MCF 10A (cell line): ENCODE data around the gene DENND2C. TPM values are rescaled to one million over a fixed set of nuclear protein-coding genes. Genes with fewer than 3 reads are reported as not detected.

Experiments
- BruUV-seq: library from RNA; stranded (reverse); fragments of 400-500 nt; replicated peaks from 2 replicates; lab custom pipeline; 2021; lab: Mats Ljungman, UMichigan
- CTCF ChIA-PET: fragments of 300-600 bp; sonication (Branson Sonifier 250); formaldehyde crosslinking; extraction: SDS; loops from one replicate; lab custom pipeline; 2021; ENCODE audit warnings: antibody characterized with exemption, inconsistent platforms; lab: Yijun Ruan, JAX
- POLR2A ChIA-PET: fragments of 300-600, 350-650 bp; sonication (Branson Sonifier 250); formaldehyde crosslinking; extraction: SDS; loops from one replicate; lab custom pipeline; 2020; ENCODE audit warnings: antibody characterized with exemption, inconsistent platforms; lab: Yijun Ruan, JAX
- DNase-seq: peaks from one replicate; pipeline ENCODE4 v3.0.0-alpha.2; 2018; ENCODE audit not compliant: unreplicated experiment
- H3K27ac Mint-ChIP-seq: one replicate; pipeline ENCODE4 v1.8.0; 2022; ENCODE audit warnings: mild to moderate bottlenecking, low read depth, mixed read lengths; ENCODE audit not compliant: unreplicated experiment
- H3K27me3 Mint-ChIP-seq: one replicate; pipeline ENCODE4 v1.8.0; 2022; ENCODE audit warnings: mixed read lengths; ENCODE audit not compliant: insufficient read depth, unreplicated experiment
- H3K36me3 Mint-ChIP-seq: one replicate; pipeline ENCODE4 v1.8.0; 2022; ENCODE audit warnings: mild to moderate bottlenecking, moderate library complexity, mixed read lengths; ENCODE audit not compliant: insufficient read depth, unreplicated experiment
- H3K4me1 Mint-ChIP-seq: one replicate; pipeline ENCODE4 v1.8.0; 2022; ENCODE audit warnings: mixed read lengths; ENCODE audit not compliant: insufficient read depth, unreplicated experiment
- H3K4me3 Mint-ChIP-seq: one replicate; pipeline ENCODE4 v1.8.0; 2022; ENCODE audit warnings: mild to moderate bottlenecking, moderate library complexity, mixed read lengths; ENCODE audit not compliant: unreplicated experiment
- H3K9me3 Mint-ChIP-seq: one replicate; pipeline ENCODE4 v1.8.0; 2022; ENCODE audit warnings: mixed read lengths; ENCODE audit not compliant: unreplicated experiment
- CTCF ChIP-seq: fragments of 200-600 bp; IDR thresholded peaks from one replicate; pipeline ENCODE4 v1.8.0; 2022; ENCODE audit warnings: antibody characterized with exemption, mild to moderate bottlenecking; ENCODE audit not compliant: unreplicated experiment
- intact Hi-C: fragments of 100-400 bp; cut with micrococcal nuclease; formaldehyde crosslinking; loops from 2 replicates; pipeline ENCODE4 v1.14.1; 2022
- total RNA-seq: library from RNA; stranded (reverse); gene quantifications from 2 replicates; pipeline ENCODE4 v1.2.3, GENCODE V29; 2022

Gene DENND2C
- total RNA-seq, 1 experiment from 2014 or later, result 5.8 TPM

- BruUV-seq, result no TSS peak
- Mint-ChIP-seq H3K27ac (no peak overlapping the region), H3K4me3 (no peak overlapping the region), H3K4me1 (no peaks in the 10 kb centered on the region), H3K9me3 (no peaks in the 10 kb centered on the region), H3K36me3 (peaks cover 18% of the 10 kb centered on the region), H3K27me3 (no peaks in the 10 kb centered on the region)
- ChIA-PET CTCF (no interaction called here), POLR2A (interaction anchor here (2.1 to 2.4 kb wide), 2 partner anchors 14 to 32 kb away, joined by 9 to 11 read pairs; partner anchors contain the start of genes DENND2C and NRAS)
- intact Hi-C loops, result no loop called here
- DNase-seq, result no peak
- no peak for TF ChIP-seq CTCF
These were observed 32.1 kb upstream of the DENND2C start for GRCh38 chr1:114701931-114702330.

GRCh38 chr1:114700036-114700600 is 30.3 kb upstream of the DENND2C start:
- no peak overlapping the region for H3K4me3 Mint-ChIP-seq
- no peaks in the 10 kb centered on the region for H3K27me3 Mint-ChIP-seq
- no peak overlapping the region for H3K27ac Mint-ChIP-seq
- no peak for DNase-seq
- no peaks in the 10 kb centered on the region for H3K9me3 Mint-ChIP-seq
- H3K36me3 Mint-ChIP-seq, result peaks cover 7% of the 10 kb centered on the region
- H3K4me1 Mint-ChIP-seq, result no peaks in the 10 kb centered on the region
- no TSS peak for BruUV-seq
- ChIA-PET CTCF (interaction anchor here (0.9 kb wide), 1 partner anchor 115 kb away, joined by 4 read pairs; no protein-coding TSS in a partner anchor), POLR2A (interaction anchor here (0.8 kb wide), 1 partner anchor 12 kb away, joined by 3 read pairs; no protein-coding TSS in a partner anchor)
- TF ChIP-seq CTCF, result no peak
- intact Hi-C loops, result no loop called here

GRCh38 chr1:114696810-114697209 is 27.0 kb upstream of the DENND2C start:
- ChIA-PET POLR2A (no interaction called here), CTCF (no interaction called here)
- H3K36me3 Mint-ChIP-seq, result no peaks in the 10 kb centered on the region
- no peaks in the 10 kb centered on the region for H3K9me3 Mint-ChIP-seq
- DNase-seq, result no peak
- no peaks in the 10 kb centered on the region for H3K27me3 Mint-ChIP-seq
- TF ChIP-seq CTCF, result no peak
- H3K4me1 Mint-ChIP-seq, result no peaks in the 10 kb centered on the region
- no TSS peak for BruUV-seq
- intact Hi-C loops, result no loop called here
- no peak overlapping the region for H3K27ac Mint-ChIP-seq
- H3K4me3 Mint-ChIP-seq, result no peak overlapping the region

GRCh38 chr1:114695430-114696058 is 25.7 kb upstream of the DENND2C start, which contains the start of gene AMPD1:
TSS of gene AMPD1 (minus strand) at chr1:114695546. CDS start at chr1:114695471, 75 bp downstream.
- DNase-seq, result no peak
- POLR2A ChIA-PET, result interaction anchor here (1.1 to 3.4 kb wide), 4 partner anchors 16 to 28 kb away, joined by 3 to 18 read pairs (median 6); partner anchors contain the start of genes DENND2C and NRAS
- no TSS peak for BruUV-seq

More at GRCh38 chr1:114695430-114696058, 25.7 kb upstream of the DENND2C start, which contains the start of gene AMPD1:
- Mint-ChIP-seq H3K27ac (no peak within 1 kb of the TSS), H3K4me3 (no peak within 1 kb of the TSS), H3K9me3 (no peaks in the 10 kb centered on the region), H3K4me1 (no peaks in the 10 kb centered on the region), H3K27me3 (no peaks in the 10 kb centered on the region), H3K36me3 (no peaks in the 10 kb centered on the region)
- TF ChIP-seq CTCF, result no peak
- intact Hi-C loops, result no loop called here
- CTCF ChIA-PET, result interaction anchor here (0.6 to 1.9 kb wide), 3 partner anchors 12 to 24 kb away, joined by 3 to 7 read pairs (median 3); no protein-coding TSS in a partner anchor
